Measurements from ENCODE around the gene ELF4.

The ELF4 gene

DNA sequence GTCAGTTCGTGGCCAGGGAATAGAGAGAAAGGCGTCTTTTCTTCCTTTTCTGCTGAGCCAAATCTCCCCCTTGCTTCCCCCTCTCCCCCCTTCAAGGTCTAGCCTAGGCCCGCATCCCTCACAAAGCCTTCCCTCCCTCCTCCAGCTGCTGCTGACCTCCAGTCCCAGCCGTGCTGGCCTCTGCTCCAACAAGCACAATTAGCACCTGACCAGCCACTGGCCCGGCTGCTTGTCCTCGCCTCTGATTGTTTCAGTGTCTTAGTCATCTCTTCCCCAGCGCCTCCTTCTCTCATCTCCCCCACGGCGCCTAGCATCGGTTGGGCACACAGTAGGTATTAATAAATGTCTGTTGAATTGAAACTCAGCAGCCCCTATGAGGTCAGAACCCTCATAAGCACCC lies 4.2 kb downstream of the ELF4 start (continued):
- TF ChIP-seq ZFP3 (tag by site-specific recombination; IDR thresholded peaks at IDR 0.05; ENCODE audit: low read depth) (no peak), ZNF311 (tag by site-specific recombination; IDR thresholded peaks at IDR 0.05; ENCODE audit: borderline replicate concordance) (no peak), ZBTB21 (tag by site-specific recombination; IDR thresholded peaks at IDR 0.05) (no peak), ZNF629 (tag by site-specific recombination; IDR thresholded peaks at IDR 0.05) (no peak), ZNF621 (tag by site-specific recombination; IDR thresholded peaks at IDR 0.05) (no peak), SP3 (tag by site-specific recombination; IDR thresholded peaks at IDR 0.05) (no peak)

DNA sequence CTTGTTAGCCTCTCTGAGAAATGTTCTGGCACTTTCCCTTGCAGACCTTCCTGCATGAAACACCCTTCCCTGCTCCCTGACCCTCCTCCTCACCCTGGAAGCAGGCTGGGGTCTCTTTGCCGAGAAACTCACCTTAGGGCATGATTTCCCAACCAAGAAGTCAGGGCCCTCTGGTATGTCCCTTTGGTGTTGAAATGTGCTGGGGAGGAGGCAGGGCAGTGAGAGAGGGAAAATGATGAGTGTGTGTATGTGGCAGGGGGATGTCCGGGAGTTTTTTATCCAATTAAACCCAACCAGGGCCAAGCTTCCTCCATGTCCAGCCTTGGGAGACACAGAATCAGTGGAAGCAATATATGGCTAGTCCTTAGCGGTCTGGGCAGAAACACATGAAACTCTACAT lies 5.1 kb downstream of the ELF4 start:
- ChIA-PET CTCF (interaction anchor here (0.6 to 1.3 kb wide), 4 partner anchors 15 to 40 kb away, joined by 3 to 9 read pairs (median 4); no protein-coding TSS in a partner anchor), POLR2A (interaction anchor here (0.6 to 0.7 kb wide), 2 partner anchors 12 to 90 kb away, joined by 3 read pairs; no protein-coding TSS in a partner anchor)
- TF ChIP-seq, protein P1, sequence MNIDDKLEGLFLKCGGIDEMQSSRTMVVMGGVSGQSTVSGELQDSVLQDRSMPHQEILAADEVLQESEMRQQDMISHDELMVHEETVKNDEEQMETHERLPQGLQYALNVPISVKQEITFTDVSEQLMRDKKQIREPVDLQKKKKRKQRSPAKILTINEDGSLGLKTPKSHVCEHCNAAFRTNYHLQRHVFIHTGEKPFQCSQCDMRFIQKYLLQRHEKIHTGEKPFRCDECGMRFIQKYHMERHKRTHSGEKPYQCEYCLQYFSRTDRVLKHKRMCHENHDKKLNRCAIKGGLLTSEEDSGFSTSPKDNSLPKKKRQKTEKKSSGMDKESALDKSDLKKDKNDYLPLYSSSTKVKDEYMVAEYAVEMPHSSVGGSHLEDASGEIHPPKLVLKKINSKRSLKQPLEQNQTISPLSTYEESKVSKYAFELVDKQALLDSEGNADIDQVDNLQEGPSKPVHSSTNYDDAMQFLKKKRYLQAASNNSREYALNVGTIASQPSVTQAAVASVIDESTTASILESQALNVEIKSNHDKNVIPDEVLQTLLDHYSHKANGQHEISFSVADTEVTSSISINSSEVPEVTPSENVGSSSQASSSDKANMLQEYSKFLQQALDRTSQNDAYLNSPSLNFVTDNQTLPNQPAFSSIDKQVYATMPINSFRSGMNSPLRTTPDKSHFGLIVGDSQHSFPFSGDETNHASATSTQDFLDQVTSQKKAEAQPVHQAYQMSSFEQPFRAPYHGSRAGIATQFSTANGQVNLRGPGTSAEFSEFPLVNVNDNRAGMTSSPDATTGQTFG (tag by site-specific recombination; IDR thresholded peaks at IDR 0.05; ENCODE audit: borderline replicate concordance): no peak
- TF ChIP-seq KLF16 (tag by site-specific recombination; IDR thresholded peaks at IDR 0.05) (no peak), ZNF24 (tag by site-specific recombination; IDR thresholded peaks at IDR 0.05) (no peak), ZNF830 (tag by site-specific recombination; IDR thresholded peaks at IDR 0.05; ENCODE audit: low read depth) (no peak), ZNF624 (tag by site-specific recombination; IDR thresholded peaks at IDR 0.05) (no peak), ZFP3 (tag by site-specific recombination; IDR thresholded peaks at IDR 0.05; ENCODE audit: low read depth) (no peak), ZNF654 (tag by site-specific recombination; IDR thresholded peaks at IDR 0.05; ENCODE audit: low read depth) (no peak), ZNF670 (tag by site-specific recombination; IDR thresholded peaks at IDR 0.05; ENCODE audit: low read depth) (no peak), ZNF157 (tag by site-specific recombination; IDR thresholded peaks at IDR 0.05) (no peak), ZNF138 (tag by site-specific recombination; IDR thresholded peaks at IDR 0.05; ENCODE audit: borderline replicate concordance) (no peak), ZEB2 (tag by site-specific recombination; IDR thresholded peaks at IDR 0.05) (no peak), GLIS1 (tag by site-specific recombination; IDR thresholded peaks at IDR 0.05) (no peak), ZNF571 (tag by site-specific recombination; IDR thresholded peaks at IDR 0.05) (no peak), SP2 (tag by site-specific recombination; IDR thresholded peaks at IDR 0.05) (no peak), HOXC10 (CRISPR knock-in tag; IDR thresholded peaks at IDR 0.05) (no peak)
- TF ChIP-seq, protein P2, sequence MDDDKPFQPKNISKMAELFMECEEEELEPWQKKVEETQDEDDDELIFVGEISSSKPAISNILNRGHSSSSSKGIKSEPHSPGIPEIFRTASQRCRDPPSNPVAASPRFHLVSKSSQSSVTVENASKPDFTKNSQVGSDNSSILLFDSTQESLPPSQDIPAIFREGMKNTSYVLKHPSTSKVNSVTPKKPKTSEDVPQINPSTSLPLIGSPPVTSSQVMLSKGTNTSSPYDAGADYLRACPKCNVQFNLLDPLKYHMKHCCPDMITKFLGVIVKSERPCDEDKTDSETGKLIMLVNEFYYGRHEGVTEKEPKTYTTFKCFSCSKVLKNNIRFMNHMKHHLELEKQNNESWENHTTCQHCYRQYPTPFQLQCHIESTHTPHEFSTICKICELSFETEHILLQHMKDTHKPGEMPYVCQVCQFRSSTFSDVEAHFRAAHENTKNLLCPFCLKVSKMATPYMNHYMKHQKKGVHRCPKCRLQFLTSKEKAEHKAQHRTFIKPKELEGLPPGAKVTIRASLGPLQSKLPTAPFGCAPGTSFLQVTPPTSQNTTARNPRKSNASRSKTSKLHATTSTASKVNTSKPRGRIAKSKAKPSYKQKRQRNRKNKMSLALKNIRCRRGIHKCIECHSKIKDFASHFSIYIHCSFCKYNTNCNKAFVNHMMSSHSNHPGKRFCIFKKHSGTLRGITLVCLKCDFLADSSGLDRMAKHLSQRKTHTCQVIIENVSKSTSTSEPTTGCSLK (tag by site-specific recombination; IDR thresholded peaks at IDR 0.05): no peak
- TF ChIP-seq, protein P3, sequence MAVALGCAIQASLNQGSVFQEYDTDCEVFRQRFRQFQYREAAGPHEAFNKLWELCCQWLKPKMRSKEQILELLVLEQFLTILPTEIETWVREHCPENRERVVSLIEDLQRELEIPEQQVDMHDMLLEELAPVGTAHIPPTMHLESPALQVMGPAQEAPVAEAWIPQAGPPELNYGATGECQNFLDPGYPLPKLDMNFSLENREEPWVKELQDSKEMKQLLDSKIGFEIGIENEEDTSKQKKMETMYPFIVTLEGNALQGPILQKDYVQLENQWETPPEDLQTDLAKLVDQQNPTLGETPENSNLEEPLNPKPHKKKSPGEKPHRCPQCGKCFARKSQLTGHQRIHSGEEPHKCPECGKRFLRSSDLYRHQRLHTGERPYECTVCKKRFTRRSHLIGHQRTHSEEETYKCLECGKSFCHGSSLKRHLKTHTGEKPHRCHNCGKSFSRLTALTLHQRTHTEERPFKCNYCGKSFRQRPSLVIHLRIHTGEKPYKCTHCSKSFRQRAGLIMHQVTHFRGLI (tag by site-specific recombination; IDR thresholded peaks at IDR 0.05): no peak
- H3K4me1 ChIP-seq (ENCODE audit: control insufficient read depth, insufficient read depth, low read length): peaks cover 3% of the 10 kb centered on the region; the same call in 1 of the 2 replicates
- H3K9me3 ChIP-seq (ENCODE audit: control insufficient read depth, insufficient read depth, low read depth, low read length): no peaks in the 10 kb centered on the region
- H3K27ac ChIP-seq (ENCODE audit: extremely low read depth, low read depth, low read length): no peak overlapping the region
- no peaks in the 10 kb centered on the region for H3K36me3 ChIP-seq (ENCODE audit: control insufficient read depth in 2 of 2, insufficient read depth in 1 of 2, low read length in 2 of 2)
- no peak overlapping the region for H3K4me3 ChIP-seq (ENCODE audit: low read depth, low read length)
